HepG2 (cell line): Measurements from ENCODE around the gene PAPSS1. TPM values are rescaled to one million over a fixed set of nuclear protein-coding genes. Genes with fewer than 3 reads are reported as not detected.

Source experiments
- polyA plus RNA-seq, 8 experiments: library from polyadenylated mRNA; depleted of rRNA in 3 of 8; stranded (reverse) in 7 of 8; unstranded in 1 of 8; fragments of >200 nt; fragmentation: Illumina TruSeq in 4 of 8; extraction: Trizol in 4 of 8; gene quantifications; 2 replicates each; pipeline versions ENCODE4 v1.2.1 to v1.2.3, GENCODE V29; 2011 to 2016; ENCODE audit warnings: low read depth in 4 of 8, missing spikeins in 1 of 8, mixed read lengths in 1 of 8; ENCODE audit not compliant: insufficient read depth in 1 of 8
- total RNA-seq, 5 experiments: library from RNA; depleted of rRNA; stranded (reverse); fragments of >200 nt; fragmentation: Illumina TruSeq; extraction: Trizol; gene quantifications; 2 replicates each; pipeline ENCODE4 v1.2.3, GENCODE V29; 2016; ENCODE audit warnings: low read depth in 1 of 5

Gene PAPSS1
- total and polyA plus RNA-seq, 2 of the 13 experiments (the other 11 are each of a cell fraction or from before 2014, with no cell fraction given): 105 to 126 TPM

Other genes with a start within 250 kb of the PAPSS1 start
- gene SGMS2, start 104.7 kb upstream of the PAPSS1 start, total RNA-seq (2016; rRNA removed; fragmentation: Illumina TruSeq; extraction: Trizol): 1.2 and 1.3 TPM in 2 replicates
- gene SGMS2, start 104.7 kb upstream of the PAPSS1 start, polyA plus RNA-seq (2011; rRNA removed): 1.7 and 2.0 TPM in 2 replicates
- gene CYP2U1, start 211.3 kb upstream of the PAPSS1 start, total RNA-seq (2016; rRNA removed; fragmentation: Illumina TruSeq; extraction: Trizol): 1.9 and 3.4 TPM in 2 replicates
- gene CYP2U1, start 211.3 kb upstream of the PAPSS1 start, polyA plus RNA-seq (2011; rRNA removed): 1.3 and 1.4 TPM in 2 replicates